NCI-H128 (cell line): Measurements from ENCODE around the gene HMGN1.

ENCODE experiments used
- DNase-seq: peaks from one replicate; lab custom pipeline; 2025; ENCODE audit not compliant: unreplicated experiment; lab: John Stamatoyannopoulos, UW

HMGN1 gene

DNA sequence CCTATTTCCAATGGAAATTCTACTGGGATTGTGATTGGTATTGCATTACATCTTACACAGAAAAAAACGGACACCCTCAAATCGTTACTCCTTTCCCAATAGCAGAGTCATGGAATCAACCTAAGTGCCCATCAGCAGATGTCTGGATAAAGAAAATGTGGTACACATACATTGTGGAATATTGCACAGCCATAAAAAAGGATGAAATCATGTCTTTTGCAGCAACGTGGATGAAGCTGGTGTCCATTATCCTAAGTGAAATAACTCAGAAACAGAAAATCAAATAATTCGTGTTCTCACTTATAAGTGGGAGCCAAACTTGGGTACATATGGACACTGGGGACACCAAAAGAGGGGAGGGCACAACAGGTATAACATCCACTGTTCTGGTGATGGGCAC is 14.3 kb downstream of the HMGN1 start:
- no peak for DNase-seq

DNA sequence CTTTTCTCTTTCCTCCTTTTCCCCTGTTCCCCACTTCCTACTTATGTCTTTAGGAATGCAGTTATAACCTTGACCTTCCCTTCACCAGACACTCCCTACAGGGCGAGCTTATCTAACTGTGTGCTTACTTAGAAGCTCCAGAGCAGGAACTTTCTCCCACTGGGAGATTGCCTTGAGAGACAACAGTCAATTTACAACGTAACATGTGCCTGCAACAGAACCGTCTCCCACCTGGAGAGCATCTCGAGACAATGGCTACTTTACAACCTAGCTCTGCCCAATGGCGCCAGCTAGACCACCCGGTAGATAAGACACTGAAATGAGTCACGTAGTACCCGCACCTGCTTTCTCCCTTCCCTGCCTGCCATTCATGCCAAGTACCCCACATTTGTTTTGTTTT is 16.7 kb downstream of the HMGN1 start:
- DNase-seq, result no peak

DNA sequence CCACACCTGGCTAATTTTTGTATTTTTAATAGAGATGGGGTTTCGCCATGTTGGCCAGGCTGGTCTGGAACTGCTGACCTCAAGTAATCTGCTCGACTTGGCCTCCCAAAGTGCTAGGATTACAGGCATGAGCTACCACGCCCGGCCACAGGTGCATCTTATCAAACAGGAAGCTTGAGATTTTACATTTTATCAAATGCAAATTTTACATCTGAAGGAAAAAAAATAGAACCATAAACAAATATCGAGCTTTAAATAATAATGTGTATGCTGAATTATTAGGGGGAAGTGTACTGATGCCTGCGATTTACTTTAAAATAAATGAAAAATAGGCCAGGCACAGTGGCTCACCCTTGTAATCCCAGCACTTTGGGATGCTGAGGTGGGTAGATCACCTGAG is 18.9 kb downstream of the HMGN1 start:
- DNase-seq, result no peak

DNA sequence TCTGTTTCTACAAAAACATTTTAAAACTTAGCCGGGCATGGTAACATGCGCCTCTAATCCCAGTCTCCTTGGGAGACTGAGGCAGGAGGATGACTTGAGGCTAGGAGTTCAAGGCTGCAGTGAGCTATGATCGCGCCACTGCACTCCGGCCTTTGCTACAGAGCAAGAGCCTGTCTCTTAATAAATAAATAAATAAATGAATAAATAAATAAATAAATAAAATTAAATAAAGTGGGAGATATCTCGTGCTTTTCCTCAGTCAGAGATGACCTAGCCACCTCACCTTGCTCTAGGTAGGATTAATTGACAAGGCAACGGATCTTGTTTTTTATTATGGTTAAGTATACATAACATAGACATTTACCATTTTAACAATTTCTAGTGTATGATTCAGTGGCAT is 21.2 kb downstream of the HMGN1 start:
- no peak for DNase-seq

DNA sequence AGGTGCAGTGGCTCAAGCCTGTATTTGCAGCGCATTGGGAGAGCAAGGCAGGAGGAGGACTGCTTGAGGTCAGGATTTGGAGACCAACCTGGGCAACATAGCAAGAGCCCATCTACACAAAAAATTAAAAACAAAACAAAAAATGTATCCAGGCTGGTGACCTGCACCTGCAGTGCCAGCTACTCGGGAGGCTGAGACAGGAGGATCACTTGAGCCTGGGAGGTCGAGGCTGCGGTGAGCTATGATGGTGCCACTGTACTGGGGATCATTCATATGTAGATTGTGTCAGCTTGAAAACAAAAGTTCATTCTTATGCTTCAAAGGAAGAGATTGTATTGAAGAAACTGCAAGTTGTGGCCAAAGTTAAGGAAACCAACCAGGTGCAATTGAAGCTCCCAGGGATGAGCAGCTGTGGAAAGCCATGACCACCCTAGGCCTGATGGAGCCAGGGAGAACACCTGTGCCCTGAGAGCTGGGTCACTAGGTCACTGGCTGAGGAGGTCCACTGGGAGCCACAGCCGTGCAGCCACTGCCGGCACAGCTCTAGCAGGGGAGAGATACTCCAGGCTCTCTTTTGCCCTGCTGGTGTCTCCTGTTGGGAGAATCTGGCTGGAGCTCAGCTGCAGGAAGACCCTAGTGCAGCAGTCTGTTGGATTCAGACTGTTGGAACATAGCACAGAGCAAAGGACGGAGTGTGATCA is 22.1 kb downstream of the HMGN1 start:
- no peak for DNase-seq

DNA sequence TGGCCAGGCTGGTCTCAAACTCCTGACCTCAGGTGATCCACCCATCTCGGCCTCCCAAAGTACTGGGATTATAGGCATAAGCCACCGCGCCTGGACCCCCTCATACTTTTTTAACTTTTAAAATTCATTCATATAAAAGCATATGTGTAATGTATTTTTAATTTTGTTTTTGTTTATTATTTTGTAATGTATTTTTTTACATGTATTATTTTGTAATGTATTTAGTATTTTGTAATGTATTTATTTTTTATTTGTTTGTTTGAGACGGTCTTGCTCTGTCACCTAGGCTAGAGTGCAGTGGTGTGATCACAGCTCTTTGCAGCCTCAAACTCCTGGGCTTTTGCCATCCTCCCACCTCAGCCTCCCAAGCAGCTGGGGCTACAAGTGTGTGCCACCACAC is 23.4 kb downstream of the HMGN1 start:
- DNase-seq, result no peak

DNA sequence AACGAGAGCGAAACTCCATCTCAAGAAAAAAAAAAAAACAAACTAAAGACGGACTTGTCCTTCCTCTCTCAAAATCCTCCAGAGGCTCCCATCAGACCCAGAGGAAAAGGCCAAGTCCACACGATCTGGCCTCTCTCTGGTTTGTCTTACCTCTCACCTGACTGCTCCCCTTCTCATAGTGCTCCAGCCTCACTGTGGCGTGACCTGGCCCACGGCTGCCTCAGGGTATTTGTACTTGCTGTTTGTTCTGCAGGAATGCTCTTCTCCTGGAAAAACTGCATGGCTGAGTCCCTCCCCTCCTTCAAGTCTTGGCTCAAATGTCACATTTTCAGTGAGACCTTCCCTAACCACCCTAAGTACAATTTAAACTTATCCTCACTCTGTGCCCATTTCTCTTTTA is 27.5 kb downstream of the HMGN1 start:
- no peak for DNase-seq

DNA sequence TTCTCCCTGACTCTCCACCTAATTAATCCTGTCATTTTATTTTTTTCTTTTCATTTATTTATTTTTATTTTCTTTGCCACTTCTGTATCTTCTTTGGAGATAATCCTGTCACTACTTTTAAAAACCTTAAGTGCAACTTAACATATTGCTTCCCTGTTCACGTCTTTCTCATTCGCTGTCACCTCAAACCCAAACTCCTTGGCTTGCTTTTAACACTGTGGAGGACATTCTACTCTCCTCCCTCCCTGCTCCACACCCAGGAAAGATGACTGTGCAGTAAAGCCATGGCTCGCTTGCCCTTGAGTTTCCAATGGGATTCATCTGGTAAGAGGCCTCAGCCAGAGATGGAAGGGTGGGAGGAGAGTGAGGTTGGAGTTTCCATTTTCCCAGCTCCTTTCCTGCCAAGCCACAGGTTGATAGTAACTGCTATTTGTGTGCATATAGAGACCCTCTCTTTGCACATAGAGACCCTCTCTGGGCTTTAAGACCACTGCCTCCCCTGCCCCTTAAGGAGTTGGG is 29.0 kb downstream of the HMGN1 start:
- no peak for DNase-seq

DNA sequence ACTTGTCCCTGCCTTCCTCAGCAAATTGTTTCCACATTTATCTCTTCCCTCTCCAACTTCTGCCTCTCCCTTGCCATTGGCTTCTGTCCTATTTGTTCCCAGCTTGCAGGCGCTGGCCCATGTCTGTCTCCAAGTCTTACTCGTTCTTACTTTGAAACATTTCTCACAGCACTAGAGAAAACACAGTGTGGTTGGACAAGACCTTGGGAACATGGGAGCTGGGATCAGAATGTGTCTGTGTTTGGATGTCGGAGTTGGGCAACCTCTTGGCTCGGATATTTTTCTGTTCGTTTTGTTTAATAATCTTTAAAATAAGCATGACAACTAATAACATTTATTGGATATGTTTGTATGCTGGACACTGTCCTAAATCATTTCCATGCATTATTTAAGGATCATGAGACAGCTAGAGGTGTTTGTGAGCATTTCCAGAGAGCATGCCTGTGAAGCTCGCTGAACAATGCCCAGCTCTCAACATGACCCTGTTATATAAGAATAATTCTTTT is 29.6 kb downstream of the HMGN1 start:
- no peak for DNase-seq

DNA sequence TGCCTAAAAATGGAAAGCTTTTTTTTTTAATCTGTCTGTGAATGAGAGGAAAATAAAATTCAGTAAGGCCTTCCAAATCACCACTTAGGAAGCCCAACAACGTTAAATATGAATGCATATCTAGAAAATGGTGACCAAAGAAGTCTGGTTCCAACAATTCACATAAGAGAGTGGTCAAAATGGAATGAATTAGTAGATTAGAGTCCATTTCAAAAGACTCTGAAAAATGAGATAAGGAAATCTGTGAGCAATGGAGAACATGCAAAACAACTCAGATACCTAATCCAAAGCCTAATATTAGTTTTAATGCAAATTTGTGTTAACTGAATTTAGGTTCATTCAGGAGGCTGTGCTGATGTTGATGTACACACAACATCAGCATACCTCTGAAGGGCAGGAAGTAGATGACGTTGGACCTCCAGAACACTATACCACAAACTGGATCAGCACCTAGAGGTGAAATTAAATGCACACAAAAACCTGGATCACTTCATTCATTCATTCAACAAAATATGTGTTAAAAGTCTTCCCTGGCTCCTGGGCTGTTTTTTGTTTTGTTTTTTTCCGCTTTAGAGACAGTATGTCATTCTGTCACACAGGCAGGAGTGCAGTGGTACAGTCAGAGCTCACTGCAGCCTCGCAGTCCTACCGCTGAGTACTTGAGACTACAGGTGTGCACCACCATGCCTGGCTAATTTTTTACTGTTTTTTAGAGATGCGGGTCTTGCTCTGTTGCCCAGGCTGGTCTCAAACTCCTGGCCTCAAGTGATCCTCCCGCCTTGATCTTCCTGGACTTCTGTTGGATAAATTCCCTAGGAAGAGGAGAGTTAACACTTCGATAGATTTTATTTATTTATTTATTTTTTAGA is 30.6 kb downstream of the HMGN1 start:
- no peak for DNase-seq

DNA sequence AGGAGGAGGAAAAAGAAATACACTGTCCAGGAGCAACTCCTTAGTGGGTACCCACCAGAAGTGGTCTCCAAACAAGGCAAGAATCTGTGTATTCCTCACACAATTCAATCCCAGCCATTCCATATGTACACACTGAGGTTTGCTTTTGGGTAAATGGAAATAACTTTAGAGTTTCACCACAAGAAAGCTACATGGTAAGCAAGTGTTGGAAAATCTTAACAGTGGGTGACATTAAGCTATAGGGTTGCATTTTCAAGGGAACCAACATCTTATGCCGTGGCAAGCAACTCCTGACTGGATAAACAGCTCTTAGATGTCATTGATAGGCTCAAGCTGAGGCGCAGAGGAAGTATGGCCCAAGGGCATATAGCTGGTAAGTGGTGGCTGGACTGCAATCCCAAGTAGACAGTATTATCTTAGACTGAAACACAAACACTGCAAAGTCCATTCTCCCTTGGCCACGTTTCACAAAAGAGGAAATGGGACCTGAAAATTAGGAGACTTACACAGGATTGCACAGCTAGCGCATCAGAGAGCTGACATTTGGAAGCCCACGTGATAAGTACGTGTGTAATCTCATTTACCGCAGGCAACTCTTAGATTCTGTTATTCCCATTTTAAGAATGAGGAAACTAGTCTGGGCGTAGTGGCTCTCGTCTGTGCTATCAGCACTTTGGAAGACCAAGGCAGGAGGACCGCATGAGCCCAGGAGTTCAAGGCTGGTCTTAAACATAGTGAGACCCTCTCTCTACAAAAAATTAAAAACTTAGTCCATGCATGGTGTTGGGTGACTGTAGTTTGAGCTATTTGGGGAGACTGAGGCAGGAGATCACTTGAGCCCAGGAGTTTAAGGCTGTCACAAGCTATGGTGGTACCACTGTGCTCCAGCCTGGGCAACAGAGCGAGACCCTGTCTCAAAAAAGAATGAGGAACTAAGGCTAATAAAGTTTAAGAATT is 31.5 kb downstream of the HMGN1 start:
- no peak for DNase-seq

DNA sequence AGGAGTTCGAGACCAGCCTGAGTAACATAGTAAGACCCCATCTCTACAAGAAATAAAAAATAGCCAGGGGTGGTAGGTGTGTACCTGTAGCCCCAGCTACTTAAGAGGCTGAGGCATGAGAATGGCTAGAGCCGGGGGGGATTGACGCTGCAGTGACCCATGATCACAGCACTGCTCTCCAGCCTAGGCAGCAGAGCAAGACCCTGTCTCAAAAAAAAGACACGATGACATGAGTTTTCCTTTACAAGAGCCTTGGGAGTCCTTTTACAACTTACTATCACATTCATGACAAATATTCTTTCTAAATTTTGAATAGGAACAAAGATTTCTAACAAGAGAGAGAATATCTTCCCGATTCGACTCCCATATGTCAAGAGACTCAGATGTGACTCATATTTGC is 32.2 kb downstream of the HMGN1 start:
- DNase-seq, result no peak

DNA sequence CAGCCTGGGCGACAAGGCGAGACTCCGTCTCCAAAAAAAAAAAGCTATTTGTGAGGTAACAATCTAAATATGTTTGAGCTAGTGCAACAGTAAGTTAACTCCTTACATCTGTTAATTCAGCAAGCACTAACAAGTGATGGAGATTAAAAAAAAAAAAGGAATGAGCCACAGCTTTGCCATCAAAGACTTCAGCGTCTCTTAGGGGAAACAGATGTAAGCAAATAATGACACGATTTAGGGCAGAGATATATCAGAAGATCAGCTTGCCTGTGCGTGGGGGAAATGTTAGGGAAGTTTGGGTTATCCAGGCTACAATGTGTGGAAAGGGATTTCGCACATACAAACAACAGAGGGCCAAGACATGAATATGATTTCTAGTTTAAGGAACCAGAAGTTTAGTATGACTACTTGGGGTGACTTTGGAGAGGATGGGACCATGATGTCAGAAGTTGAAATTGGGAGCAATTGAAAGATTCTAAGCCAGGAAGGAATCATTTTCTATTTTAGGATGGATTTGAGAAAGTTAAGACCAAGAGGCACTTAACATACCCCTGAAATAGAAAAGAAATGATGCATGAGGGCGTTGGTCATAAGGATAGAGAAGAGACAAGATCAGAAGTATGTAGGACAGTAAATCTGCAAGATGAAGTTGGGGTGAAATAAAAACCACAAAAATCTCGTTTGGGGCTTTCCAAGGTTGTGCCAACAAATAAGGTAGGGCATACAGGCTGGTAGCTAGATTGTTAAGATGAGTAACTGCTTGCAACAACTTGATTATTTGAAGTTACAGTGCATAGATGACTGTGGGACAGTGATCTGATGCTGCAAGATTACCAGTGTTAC is 33.1 kb downstream of the HMGN1 start:
- no peak for DNase-seq

DNA sequence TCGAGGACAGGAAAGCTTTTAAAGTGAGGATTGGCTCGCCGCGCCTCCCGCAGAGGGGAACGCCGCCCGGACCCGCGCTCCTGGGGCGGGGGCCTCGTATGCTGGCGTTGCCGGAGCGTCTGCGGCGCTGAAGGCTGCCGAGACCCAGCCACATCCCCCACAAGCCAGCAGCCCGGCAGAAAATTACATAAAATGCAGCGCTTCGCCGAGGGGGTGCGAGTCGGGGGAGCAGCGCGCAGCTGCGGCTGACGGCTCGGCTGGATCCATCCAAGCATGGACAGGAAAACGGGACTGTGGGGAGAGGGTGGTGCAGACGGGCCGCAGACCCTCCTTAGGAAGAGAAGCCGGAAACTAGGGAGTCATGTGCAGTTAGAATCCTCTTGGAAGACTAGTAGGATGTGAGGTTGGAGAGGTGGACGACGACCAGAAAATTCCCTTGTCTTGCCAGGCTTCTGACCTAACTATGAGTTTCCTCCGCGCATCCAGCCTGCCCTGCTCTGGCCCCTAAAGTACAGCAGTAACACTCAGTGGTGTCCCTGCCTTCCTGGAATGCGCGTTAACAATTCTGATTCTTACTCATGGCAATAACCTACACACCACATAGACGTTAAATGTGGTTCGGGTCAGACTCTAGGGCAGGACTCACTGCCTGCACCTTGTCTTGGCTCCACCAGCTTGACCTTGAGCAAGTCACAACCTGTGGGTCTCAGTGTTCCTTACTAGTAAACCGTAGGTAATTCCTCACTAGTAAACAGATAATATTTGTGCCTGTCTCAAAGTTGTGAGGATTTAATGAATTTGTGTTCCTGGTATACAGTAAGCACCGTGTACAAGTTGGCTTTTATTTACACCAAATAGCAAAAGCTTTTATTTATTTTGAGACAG is 34.5 kb downstream of the HMGN1 start:
- peak; percentile 31 for DNase-seq

DNA sequence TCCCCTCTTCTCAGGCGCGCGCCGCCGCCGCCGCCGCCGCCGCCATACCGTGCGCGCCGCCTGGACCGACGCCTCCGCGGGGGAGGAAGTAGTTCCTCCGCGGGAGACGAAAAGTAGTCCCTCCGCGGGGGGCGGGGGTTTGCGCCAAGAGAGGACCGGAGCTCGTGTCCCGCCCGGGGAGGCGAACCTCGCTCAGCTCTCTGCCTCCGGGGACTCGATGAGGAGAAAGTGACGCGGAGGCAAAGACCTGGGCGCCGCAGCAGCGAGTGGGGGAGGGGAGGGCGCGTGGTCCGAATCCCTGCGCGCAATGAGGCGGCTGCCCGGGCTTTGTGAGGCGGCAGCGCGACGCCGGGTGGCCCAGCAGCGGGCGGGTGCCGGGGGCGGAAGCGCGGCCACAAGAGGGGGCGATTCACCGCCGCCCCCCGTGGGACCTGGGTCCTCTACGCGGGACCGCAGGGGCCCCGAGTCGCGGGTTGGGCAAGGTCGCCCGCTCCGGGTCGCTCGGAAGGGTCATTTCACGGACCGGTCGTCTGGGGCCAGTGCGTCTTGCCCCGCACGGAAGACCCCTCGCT is 35.2 kb downstream of the HMGN1 start, which contains the start of gene BRWD1:
TSS of gene BRWD1 (minus strand) at position 62 of the 572 bp plus-strand sequence. CDS start 141 bp downstream, outside the sequence.
- DNase-seq, result peak; percentile 54

DNA sequence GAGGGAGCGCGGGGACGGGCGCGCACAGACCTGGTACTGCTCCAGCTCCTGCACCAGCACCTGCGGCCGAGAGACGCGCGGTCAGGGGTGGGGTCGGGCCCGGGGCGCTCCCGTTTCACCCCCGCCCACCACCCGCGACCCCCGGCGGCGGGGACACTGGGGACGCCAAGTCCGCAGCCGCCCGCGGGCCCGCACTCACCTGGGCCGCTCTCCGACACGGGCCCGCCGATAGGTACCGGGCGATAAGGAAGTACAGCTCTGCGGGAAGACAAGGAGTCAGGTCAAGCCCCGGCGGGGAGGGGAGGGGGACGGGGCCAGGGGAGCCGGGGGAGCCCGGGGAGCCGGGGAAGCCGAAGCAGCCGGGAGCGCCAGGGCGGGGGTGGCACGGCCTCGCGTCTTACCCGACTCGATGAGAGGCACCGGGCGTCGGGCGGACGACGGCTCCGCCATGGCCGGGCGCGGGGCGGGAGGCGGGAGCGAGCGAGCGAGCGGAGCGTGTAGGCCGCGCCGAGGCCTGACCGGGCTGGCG is 35.8 kb downstream of the HMGN1 start:
- DNase-seq, result no peak

DNA sequence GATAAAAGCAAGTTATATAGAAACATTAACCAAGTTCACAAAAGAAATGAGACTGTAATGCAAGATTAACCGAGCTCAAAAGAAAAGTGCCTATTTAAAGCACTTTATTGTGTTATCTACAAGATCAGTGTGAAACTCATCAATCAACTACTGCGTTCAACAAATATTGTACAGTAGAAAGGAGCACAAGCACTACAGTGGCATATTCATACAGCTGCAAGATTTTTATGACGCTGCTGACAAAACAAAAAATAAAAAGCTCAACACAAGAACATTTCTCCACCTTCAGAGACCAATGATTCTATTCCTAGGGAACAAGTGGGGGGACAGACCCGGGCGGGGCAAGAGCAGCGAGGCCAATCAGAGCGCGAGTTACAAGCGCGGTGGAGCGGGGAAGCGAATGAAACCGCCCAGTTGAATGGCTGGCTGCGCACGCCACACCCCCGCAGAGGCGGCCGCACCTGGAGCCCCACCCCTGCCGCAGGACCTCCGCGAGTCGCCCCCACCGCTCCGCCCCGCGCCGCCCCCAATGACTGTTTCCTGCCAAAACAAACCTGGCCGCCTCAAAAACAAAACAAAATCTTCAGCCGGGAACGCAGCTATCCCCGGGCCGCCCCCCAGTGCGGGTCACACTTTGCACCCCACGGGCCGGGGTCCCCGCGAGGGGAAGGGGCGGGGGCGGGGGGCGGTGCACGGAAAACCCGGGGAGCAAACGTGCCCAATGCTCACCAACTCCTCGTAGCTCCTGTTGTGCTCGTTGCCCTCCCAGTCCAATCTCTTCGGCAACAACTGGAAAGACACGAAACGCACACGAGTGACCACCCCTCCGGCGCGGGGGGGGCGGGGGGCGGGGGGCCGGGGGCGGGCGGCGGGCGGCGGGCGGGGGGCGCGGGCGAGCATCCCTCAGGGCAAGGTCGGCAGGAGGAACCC is 36.5 kb downstream of the HMGN1 start:
- DNase-seq, result peak; percentile 82
